ENCODE data around the gene AFP. TPM values are rescaled to one million over a fixed set of nuclear protein-coding genes. Genes with fewer than 3 reads are reported as not detected.

AFP gene
- total RNA-seq, 1 donor from 2014 or later: 0.31 TPM

GRCh38 chr4:73396304-73396703 is 39.7 kb upstream of the AFP start:
- DNase-seq (ENCODE audit: low spot score in 2 of 2, unreplicated experiment in 2 of 2): no peak
- H3K27me3 Mint-ChIP-seq (ENCODE audit: low read depth): peaks cover 4% of the 10 kb centered on the region
- no peak overlapping the region for H3K4me3 Mint-ChIP-seq
- no peaks in the 10 kb centered on the region for H3K4me1 Mint-ChIP-seq
- no peaks in the 10 kb centered on the region for H3K9me3 Mint-ChIP-seq
- H3K27ac Mint-ChIP-seq: no peak overlapping the region
- TF ChIP-seq, protein P1, sequence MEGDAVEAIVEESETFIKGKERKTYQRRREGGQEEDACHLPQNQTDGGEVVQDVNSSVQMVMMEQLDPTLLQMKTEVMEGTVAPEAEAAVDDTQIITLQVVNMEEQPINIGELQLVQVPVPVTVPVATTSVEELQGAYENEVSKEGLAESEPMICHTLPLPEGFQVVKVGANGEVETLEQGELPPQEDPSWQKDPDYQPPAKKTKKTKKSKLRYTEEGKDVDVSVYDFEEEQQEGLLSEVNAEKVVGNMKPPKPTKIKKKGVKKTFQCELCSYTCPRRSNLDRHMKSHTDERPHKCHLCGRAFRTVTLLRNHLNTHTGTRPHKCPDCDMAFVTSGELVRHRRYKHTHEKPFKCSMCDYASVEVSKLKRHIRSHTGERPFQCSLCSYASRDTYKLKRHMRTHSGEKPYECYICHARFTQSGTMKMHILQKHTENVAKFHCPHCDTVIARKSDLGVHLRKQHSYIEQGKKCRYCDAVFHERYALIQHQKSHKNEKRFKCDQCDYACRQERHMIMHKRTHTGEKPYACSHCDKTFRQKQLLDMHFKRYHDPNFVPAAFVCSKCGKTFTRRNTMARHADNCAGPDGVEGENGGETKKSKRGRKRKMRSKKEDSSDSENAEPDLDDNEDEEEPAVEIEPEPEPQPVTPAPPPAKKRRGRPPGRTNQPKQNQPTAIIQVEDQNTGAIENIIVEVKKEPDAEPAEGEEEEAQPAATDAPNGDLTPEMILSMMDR (IDR thresholded peaks at IDR 0.05; ENCODE audit: unreplicated experiment): no peak
- no peaks in the 10 kb centered on the region for H3K36me3 Mint-ChIP-seq

- H3K27me3 Mint-ChIP-seq (ENCODE audit: low read depth): peaks cover 4% of the 10 kb centered on the region
- no peak overlapping the region for H3K4me3 Mint-ChIP-seq
- DNase-seq (ENCODE audit: low spot score in 2 of 2, unreplicated experiment in 2 of 2): no peak
- H3K36me3 Mint-ChIP-seq: no peaks in the 10 kb centered on the region
- H3K4me1 Mint-ChIP-seq: no peaks in the 10 kb centered on the region
- TF ChIP-seq, protein P1 (IDR thresholded peaks at IDR 0.05; ENCODE audit: unreplicated experiment): no peak
- H3K9me3 Mint-ChIP-seq: no peaks in the 10 kb centered on the region
- H3K27ac Mint-ChIP-seq: no peak overlapping the region
Observed at GRCh38 chr4:73396993-73397972, 38.7 kb upstream of the AFP start.

GRCh38 chr4:73401412-73401811 is 34.6 kb upstream of the AFP start:
- no peak overlapping the region for H3K27ac Mint-ChIP-seq
- peaks cover 4% of the 10 kb centered on the region for H3K27me3 Mint-ChIP-seq (ENCODE audit: low read depth)
- DNase-seq (ENCODE audit: low spot score in 2 of 2, unreplicated experiment in 2 of 2): no peak
- H3K4me3 Mint-ChIP-seq: no peak overlapping the region
- H3K9me3 Mint-ChIP-seq: no peaks in the 10 kb centered on the region
- no peaks in the 10 kb centered on the region for H3K36me3 Mint-ChIP-seq
- no peaks in the 10 kb centered on the region for H3K4me1 Mint-ChIP-seq
- TF ChIP-seq, protein P1 (IDR thresholded peaks at IDR 0.05; ENCODE audit: unreplicated experiment): no peak

GRCh38 chr4:73404042-73404441 is 32.0 kb upstream of the AFP start, which contains the start of gene ALB:
ALB (plus strand) TSS chr4:73404287; CDS start chr4:73404328, 41 bp downstream.
- no peaks in the 10 kb centered on the region for H3K4me1 Mint-ChIP-seq
- H3K9me3 Mint-ChIP-seq: no peaks in the 10 kb centered on the region
- H3K4me3 Mint-ChIP-seq: no peak within 1 kb of the TSS
- TF ChIP-seq, protein P1 (IDR thresholded peaks at IDR 0.05; ENCODE audit: unreplicated experiment): no peak
- no peaks in the 10 kb centered on the region for H3K36me3 Mint-ChIP-seq
- H3K27me3 Mint-ChIP-seq (ENCODE audit: low read depth): no peaks in the 10 kb centered on the region
- no peak for DNase-seq (ENCODE audit: low spot score in 2 of 2, unreplicated experiment in 2 of 2)
- no peak within 1 kb of the TSS for H3K27ac Mint-ChIP-seq

DNA sequence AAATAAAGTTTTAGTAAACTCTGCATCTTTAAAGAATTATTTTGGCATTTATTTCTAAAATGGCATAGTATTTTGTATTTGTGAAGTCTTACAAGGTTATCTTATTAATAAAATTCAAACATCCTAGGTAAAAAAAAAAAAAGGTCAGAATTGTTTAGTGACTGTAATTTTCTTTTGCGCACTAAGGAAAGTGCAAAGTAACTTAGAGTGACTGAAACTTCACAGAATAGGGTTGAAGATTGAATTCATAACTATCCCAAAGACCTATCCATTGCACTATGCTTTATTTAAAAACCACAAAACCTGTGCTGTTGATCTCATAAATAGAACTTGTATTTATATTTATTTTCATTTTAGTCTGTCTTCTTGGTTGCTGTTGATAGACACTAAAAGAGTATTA is 31.6 kb upstream of the AFP start:
- Mint-ChIP-seq H3K9me3 (no peaks in the 10 kb centered on the region), H3K4me1 (no peaks in the 10 kb centered on the region), H3K4me3 (no peak overlapping the region), H3K27ac (no peak overlapping the region), H3K27me3 (ENCODE audit: low read depth) (no peaks in the 10 kb centered on the region), H3K36me3 (no peaks in the 10 kb centered on the region)
- TF ChIP-seq, protein P1 (IDR thresholded peaks at IDR 0.05; ENCODE audit: unreplicated experiment): no peak
- DNase-seq (ENCODE audit: low spot score in 2 of 2, unreplicated experiment in 2 of 2): no peak
